ENCODE data around the gene MKNK2.

Gene MKNK2

DNA sequence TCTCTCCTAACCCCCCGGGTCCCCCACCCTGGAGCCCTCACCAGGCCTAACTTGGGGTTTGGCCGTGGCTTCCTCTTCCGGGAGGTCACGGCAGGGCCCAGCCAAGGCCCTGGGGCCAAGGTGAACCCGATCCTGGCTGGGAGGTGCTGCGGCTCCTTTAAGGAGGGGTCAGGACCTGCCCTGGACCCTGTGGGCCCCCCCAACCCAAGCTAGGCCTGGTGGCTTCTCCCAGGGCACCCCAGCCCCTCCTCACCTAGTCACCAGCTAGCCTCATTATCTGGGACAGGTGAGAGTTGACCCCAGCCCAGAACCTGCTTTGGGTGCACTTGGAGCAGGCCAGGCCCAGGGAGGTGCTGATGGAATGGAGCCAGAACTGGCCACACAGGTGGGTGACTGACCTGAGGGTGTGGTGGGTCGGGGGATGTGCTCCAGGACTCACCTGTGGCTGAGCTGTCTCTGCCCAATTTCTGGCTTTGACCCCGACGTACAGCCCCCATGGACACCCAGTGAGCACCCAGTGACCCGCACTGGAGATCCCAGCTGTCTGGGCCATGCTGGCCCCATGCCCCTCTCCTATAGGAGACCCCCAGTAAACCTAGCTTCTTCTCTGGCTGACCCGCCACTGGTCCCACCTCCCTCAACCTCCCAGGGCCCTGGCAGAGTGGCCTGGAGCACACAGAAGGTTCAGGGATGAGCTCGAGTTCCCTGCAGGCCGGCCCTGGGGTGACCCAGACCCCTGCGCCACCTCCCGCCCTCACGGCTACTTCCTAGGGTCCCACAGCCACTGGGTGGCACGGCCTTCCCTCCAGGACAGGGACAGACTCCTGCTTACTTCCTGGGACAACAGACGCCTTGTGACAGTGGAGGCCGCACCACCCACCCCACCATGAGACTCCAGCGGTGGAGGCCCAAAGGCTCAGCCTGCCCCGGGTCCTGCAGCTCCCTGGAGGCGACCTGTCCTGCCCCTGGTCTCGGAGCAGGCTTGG is 6.7 kb upstream of the MKNK2 start:
- DNase-seq, result no peak

DNA sequence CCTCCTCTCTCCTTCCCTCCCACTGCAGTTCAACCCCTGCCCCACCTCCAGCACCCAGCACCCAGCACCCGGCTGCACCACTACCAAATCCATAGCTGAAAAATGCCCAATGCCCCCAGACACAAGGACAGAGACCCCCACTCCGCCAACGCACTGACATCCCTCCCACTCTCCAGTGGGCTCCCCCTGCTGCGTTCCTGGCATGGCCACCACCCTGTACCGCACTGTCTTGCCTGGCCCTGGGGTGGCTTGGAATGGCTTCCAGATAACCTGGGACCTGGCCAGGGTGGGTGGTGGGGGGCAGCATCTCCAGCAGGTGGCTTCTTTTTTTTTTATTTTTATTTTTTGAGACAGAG is 5.8 kb upstream of the MKNK2 start:
- DNase-seq, result no peak

DNA sequence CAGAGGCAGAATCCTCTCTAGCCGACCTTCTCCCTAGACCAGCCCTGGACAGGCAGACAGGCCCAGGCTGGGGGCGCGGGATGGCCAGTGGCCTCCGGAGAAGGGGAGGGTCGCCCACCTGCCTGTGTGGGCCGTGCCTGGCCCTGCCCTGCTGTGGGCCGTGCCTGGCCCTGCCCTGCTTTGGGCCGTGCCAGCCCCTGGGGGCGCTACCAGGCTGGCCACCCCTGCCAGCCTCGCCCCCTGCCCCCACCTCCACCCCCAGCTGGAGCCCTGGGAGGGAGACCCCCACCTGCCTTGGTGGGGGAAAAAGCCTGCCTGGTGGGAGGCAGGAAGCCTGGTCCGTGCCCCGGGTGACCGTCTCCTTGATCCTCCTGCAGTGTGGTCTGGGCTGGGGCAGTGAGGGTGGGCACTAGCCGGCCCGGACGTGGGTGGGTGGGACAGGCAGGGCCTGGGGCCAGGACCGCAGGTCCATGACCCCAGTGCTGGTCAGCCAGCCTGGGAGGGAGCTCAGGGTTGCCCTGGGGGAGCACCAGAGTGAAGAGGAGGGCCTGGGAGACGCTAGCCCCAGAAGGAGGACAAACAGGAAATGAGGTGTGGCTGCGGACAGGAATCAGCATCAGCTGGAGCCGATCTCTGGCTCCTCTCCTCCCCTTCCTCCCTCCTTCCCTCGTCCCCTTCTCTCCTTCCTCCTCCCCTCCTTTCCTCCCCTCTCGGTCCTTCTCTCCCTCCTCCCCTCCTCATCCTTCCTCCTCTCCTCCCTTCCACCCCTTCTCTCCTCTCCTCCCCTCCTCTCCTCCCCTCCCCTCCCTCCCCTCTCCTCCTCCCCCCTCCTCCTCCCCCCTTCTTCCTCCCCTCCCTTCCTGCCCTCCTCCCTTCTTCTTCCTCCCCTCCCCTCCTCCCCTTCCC is 5.1 kb upstream of the MKNK2 start:
- DNase-seq, result peak; percentile 83

DNA sequence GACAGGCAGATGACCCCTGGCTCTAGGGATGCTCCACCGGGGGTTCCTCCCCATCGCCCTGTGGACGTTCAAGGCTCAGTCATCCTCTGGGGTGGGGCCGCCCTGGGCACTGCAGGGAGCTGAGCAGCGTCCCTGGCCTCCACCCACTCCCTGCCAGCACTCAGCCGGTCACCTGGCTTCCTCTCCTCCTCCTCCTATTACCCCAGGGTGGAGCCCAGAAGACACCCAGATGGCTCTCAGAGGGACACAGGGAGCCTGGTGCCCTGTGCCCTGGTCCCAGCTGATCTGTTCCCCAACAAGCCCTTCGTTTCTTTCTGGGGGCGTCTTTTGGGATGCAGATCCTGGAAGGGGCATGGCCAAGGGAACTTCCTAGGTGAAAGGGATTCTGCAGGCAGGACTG is 3.7 kb upstream of the MKNK2 start:
- no peak for DNase-seq

DNA sequence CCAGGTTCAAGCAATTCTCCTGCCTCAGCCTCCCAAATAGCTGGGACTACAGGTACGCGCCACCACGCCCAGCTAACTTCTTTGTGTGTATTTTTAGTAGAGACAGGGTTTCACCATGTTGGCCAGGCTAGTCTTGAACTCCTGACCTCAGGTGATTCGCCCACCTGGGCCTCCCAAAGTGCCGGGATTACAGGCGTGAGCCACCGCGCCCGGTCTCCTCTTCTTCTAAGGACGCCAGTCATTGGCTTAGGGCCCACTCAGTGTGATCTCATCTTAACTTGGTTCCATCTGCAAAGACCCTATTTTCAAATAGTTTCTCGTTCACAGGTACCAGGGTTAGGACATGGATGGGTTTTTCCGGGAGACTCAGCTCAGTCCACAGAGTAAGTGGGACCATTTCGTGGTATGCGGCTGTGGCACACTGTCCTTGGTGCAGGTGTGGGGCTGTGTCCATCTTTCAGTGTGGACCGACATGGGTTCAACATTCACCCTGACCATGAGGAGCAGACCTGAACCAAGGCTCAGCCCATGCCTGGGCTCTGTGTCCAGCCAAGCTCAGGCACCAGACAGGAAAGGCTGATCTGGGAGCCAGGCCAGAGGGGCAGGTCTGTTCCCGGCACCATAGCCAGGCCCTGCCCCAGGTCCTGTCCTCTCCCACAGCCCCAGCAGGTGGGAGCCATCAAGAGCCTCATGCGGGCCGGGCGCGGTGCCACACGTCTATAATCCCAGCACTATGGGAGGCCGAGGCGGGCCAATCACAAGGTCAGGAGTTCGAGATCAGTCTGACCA is 2.8 kb upstream of the MKNK2 start:
- no peak for DNase-seq

DNA sequence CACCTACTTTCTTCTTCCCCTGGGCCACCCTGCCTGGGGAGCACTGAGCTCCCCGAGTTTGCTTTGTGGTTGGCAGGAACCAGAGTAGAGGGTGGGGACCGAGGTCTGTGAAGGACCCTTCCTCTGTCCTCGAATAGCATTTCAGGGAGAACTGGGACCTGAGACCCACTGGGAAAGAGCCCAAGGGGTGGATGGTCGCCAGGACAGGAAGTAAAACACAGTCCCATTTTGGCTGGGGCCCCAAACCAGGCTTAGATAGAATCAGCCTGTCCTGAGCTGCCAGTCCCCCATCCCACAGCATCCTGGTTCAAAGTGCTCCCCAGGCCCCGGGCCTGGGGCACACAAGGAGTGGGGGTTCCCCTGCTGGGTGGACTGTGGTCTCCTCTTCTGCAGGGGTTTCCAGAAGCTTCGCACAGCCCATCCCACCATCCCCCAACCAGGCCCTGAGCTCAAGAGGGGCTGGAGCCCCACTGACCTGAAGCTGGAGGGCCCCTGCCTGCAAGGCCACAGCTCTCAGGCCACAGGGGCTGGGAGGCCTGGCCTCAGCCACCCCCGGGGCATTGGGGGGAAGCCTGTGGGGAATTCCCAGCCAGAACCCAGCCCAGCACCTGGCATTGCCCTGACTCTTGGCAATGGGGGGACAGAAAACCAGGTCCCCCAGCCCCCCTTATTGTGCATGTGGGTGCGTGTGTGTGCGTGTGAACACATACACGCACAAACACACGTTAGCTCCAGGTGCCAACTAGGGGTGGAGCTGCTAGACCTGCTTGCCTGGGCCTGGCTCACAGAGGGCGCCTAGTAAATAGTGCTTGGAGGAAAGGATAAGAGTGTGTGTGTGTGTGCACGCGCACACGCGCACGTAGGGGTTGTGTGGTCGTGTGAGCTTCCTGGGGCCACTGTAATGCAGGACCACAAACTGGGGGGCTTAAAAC is 995 bp upstream of the MKNK2 start:
- no peak for DNase-seq

DNA sequence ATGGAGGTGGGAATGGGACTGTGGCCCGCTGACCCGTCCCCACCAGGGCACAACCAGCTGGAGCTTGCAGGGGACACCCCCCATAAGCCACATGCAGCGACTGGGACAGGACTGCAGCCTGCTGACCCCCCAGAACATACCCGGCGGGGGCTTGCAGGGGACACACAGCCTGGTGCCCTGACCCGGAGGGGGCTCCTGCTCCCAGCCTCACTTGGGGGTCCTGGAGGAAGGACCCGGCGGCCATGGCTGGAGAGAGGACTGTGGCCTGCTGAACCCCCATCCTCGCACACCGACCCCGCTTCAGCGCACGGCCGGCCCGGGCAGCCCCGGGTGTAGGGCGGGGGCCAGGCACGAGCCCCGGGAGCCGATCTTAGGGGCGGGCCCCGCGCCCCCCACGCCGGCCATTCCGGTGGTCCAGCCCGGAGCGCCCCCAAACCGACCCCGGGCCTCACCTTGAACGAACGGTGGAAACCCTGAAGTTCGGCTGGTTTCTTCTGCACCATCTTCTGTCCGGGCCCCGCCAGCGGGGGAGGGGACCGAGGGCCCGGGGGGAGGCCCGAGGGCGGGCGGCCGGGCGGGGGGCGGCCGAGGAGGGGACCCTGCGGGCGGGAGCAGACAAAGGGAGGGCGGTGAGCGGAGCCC is 574 bp downstream of the MKNK2 start:
- no peak for DNase-seq

DNA sequence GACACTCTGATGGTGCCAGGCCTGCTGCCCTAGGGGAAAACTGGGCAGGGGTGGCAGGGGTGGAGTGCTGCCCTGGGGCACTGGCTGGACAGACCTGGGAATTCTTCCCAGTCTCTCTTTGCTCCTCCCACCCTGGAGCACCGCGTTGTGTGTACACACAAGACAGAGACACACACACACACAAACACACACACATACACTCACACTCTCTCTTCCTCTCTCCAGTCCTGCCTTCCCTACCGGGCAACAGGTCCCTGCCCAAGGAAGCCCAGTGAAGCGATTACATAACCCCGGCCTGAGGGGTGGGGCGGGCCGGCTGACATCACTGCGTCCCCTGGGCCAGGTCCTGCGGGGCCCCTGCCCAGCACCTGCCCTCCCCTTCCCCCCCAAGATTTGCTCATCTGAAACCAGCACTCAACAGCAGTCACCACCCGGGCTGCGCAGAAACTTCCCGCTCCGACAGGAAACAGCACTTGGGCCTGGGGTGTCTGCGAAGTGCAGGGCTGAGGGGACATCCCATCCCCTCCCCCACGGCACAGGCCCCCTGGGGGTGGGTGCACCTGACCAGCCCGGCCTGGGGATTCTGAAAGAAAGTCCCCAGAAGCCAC is 1.2 kb downstream of the MKNK2 start:
- peak; percentile 48 for DNase-seq

DNA sequence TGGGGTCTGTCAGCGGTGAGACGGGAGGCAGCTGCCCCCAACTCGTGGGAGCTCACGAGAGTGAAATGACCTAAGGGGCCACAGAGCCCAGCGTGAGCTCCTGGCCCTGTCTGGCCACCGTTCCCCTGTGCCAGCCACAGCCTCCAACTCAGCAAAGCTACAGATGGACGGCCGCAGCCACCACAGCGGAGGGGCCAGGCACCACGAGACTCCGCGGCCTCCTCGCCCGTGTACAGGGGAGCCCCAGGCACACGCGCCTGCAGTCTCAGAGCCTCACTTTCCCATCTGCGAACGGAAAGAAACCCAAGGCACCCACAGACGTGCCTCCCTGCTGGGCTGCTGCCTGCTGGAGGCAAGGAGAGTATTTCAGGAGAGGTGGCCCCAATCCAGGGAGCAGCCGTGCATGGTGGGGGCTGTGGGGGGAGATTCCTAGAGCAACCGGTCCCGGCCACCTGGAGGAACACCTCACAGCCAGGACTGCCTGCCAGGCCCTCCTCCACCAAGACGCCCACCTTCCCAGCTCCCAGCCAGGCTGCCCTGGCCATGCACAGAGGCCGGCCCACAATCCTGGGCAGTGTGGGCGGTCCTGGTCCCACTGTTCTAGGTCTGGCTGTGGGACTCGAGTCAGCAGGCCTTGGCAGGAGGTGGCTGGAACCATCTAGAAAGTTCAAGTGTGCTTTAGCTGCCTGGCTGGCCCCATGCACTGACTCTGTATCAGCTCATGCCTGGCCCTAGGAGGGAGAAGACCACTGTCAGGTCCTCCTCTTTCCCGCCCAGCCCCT is 1.9 kb downstream of the MKNK2 start:
- no peak for DNase-seq

DNA sequence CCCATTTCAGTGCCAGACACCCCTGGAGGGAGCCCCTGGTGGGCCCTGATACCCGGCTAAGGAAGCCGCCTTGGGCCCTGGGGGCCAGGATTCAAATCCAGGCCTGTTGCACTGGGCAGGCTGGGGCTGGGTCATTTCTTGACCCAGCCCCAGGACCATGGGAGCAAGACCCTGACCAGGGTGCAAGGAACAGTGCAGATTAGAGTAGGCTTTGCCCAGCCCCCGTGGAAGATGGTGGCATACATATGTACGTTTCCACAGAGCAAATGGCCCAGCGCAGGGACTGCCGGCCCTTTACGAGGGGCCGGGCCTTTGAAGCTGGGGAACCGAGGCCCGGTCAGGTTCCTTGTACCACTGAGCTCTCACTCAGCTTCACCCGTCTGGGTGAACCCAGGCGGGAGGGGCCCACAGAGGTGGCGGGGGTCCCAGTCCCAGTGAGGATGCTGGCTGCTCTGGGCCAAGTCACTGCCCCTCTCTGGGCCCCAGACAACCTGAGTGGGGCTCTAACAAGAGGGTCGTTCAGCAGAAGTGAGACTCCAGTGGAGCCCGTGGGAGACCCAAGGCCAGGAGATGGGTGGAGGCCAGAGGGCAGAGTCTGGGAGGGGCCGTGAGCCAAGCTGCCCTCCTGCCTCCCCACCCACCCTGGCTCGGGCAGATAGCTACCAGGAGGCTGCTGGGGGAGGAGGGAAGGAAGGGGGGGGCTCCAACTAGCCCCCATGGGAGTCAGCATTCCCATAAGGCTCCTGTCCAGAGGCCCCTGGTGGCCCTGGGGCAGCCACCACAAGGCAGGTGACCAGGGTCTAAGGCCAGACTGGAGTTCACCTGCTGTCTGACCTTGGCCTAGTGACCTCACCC is 2.7 kb downstream of the MKNK2 start:
- DNase-seq, result no peak

DNA sequence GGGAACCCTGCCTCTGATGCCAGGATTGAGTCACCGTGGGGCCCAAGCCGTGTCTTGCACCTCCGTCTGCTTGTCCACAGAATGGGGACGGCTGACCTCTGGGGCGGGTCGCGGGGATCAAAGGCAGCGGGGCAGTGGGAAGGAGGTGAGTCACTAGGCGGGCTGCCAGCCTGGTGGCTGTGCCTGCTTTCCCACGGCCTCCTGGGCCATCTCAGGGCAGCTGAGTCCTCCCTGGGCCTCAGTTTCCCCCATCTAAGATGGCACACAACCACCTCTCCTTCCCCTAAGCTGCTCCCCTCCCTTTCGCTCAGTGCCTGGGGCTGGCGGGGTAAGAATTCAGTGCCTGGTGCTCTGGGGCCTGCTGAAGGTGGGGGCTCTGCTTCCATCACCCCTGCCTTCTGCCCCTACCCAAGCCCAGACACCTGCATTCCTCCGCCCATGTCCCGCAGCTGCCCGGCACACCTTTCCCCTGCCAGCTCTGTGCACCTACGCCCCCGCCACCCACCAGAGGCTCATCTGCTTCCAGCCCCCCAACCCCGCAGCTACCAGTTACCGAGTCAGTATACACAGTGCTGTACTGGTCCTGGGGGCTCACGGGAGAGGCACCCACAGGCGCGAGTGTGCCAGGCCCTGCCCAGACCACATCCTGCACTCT is 3.5 kb downstream of the MKNK2 start:
- DNase-seq, result no peak

DNA sequence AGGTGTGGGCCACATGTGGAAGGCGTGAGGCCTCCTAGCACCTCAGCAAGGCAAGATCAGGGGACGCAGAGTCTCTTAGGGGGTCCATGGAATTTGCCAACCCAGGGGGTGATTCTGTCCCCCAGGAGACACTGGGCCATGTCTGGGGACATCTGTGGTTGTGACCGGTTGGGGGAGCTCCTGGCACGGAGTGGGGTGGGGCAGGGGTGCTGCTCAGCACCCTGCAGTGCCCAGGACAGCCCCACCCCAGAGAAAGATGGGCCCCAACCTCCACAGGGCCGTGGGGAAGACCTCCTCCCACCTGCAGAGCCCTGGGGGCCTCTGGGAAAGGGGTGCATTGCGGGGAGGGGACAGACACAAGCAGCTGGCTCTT is 4.0 kb downstream of the MKNK2 start:
- no peak for DNase-seq

DNA sequence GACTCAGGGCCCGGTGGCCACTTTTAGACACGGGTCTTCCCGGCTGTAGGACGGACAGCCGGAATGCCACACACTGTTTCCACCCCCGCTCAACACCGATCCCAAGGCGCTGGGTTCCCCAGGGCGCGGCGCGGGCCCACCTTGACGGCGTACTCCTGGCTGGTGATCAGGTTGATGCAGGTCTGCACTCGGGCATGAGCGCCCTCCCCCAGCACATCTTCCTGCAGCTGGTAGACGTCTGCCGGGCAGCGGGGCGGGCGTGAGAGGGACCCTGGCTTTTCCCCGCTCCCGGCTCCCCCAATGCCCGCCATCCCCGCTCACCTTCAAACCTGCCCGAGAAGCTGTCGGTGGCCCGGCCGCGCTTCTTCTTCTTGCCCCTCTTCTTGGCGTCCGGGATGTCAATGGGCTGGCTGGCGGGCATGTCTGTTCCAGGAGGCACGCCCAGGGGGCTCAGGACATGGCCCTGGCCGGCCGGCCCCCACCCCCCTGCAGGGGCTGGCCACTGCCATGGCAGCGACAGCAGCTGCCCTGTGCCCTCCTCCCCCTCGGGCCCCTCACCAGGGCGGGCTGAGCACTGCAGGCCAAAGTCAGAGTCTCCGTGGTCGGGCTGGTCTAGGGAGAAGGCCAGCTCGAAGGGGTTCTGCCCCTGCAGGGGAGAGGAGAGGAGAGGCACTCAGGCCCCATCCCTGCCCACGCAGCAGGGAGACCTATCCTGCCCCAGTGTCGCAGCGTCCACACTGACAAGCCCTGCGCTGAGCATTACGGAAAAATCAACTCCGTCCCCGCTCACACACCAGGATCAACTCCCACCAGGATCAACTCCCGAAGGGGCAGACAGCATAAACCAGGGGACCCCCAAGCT is 4.8 kb downstream of the MKNK2 start:
- no peak for DNase-seq

DNA sequence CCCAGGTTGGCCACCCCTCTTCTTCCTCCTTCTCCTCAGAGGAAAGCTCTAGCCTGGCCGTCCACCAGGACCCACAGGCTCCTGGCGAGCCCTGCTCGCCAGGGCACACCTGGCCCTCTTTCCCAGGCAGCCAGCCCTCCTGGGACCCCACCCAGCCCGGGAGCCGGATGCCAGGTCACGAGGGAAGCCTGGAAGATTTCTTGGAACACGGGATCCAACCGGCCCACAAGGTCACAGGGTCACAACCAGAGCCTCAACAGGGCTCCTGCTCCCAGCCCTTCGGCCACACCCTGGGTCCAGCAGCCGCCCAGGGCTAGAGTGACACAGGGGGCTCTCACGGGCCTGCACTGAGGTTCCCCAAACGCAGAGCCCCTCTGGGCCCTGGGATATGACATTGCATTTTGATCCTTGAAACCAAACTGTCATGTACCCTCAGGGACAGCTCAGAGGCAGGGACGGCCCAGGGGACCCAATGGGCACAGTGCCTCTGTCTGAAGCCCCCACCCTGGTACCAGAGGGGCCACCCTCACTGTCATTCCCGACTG is 5.5 kb downstream of the MKNK2 start:
- DNase-seq, result no peak

DNA sequence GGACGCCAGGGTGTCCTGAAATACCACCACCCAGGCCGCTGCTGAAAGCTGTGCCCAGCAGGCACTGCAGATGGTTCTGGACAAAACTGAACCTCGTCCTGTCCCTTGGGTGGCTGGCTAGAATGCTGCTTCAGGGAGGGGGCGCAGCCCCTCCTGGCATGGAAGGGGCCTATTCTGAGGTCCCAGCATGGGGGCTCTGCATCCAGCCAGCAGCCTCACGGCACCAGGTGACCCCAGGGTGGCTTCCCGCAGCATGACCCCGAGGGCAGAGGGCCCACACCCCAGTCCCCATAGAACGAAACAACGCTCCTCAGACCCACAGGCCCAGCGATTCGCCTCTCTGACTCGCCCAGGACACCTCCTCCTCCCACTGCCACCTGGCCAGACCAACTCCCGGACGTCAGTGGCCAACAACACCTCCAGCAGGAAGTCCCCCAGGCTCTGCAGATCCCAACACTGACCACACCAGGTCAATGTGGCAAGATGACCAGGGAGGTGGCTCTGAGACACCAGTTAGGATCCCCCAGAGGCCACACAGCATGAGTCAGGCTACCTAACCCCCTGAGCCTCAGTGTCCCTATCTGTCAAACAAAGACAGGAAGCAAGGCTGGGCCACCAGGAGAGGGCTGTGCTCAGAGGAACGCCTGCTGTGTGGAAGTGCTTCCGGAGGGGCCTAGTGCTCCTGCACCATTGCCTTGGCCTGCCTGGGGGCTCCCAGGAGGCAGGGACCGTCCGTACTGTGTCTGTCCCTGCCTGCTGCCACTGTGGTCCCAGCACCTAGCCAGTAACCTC is 6.1 kb downstream of the MKNK2 start:
- DNase-seq, result no peak

All from fibroblast of skin of scalp (primary cell).